GM21423 (cell line): ENCODE results near the gene ETV6.

Experiments used
- ATAC-seq: cut with Tn5 transposase; IDR thresholded peaks from one replicate; pipeline ENCODE4 v1.9.1; 2021; ENCODE audit warnings: mild to moderate bottlenecking, moderate library complexity; ENCODE audit not compliant: unreplicated experiment

The ETV6 gene

GRCh38 chr12:11795192-11795912 is 145.9 kb downstream of the ETV6 start:
- ATAC-seq: no peak

GRCh38 chr12:11795913-11796459 is 146.5 kb downstream of the ETV6 start:
- ATAC-seq: no peak

- ATAC-seq: no peak
These were observed 147.9 kb downstream of the ETV6 start for GRCh38 chr12:11797317-11797913.

GRCh38 chr12:11798006-11798708 is 148.7 kb downstream of the ETV6 start:
- no peak for ATAC-seq

- ATAC-seq: no peak
These were observed 149.5 kb downstream of the ETV6 start for GRCh38 chr12:11798856-11799501.

GRCh38 chr12:11799502-11799873 is 150.0 kb downstream of the ETV6 start:
- no peak for ATAC-seq

GRCh38 chr12:11801643-11802042 is 152.2 kb downstream of the ETV6 start:
- ATAC-seq: no peak

GRCh38 chr12:11804130-11804529 is 154.7 kb downstream of the ETV6 start:
- no peak for ATAC-seq

GRCh38 chr12:11805043-11805442 is 155.6 kb downstream of the ETV6 start:
- ATAC-seq: no peak

GRCh38 chr12:11805680-11806079 is 156.2 kb downstream of the ETV6 start:
- no peak for ATAC-seq

GRCh38 chr12:11807458-11807857 is 158.0 kb downstream of the ETV6 start:
- ATAC-seq: no peak

- ATAC-seq: no peak
These were observed 159.5 kb downstream of the ETV6 start for GRCh38 chr12:11808931-11809330.

GRCh38 chr12:11810206-11810545 is 160.7 kb downstream of the ETV6 start:
- ATAC-seq: no peak

- no peak for ATAC-seq
These were observed 161.5 kb downstream of the ETV6 start for GRCh38 chr12:11811008-11811407.

- no peak for ATAC-seq
These were observed 162.7 kb downstream of the ETV6 start for GRCh38 chr12:11812241-11812585.

- peak; percentile 70 for ATAC-seq
These were observed 163.3 kb downstream of the ETV6 start for GRCh38 chr12:11812586-11813437.

- ATAC-seq: no peak
These were observed 164.0 kb downstream of the ETV6 start for GRCh38 chr12:11813438-11813813.

- ATAC-seq: no peak
These were observed 164.9 kb downstream of the ETV6 start for GRCh38 chr12:11814374-11814773.

- no peak for ATAC-seq
These were observed 165.9 kb downstream of the ETV6 start for GRCh38 chr12:11815397-11815796.

- no peak for ATAC-seq
These were observed 170.2 kb downstream of the ETV6 start for GRCh38 chr12:11819643-11820042.

- no peak for ATAC-seq
These were observed 171.0 kb downstream of the ETV6 start for GRCh38 chr12:11820476-11820875.
